Neutrophil (primary cell): ENCODE results near the gene CFAP65.

Experiments
- H3K27ac ChIP-seq: fragments of 200-600 bp; sonication (generic); 2 replicates; pipeline ENCODE4 v1.5.1; 2016; ENCODE audit warnings: mild to moderate bottlenecking, moderate library complexity
- H3K27me3 ChIP-seq: fragments of 200-600 bp; sonication (generic); 2 replicates; pipeline ENCODE4 v1.6.0; 2016; ENCODE audit warnings: mild to moderate bottlenecking
- H3K36me3 ChIP-seq: fragments of 200-600 bp; sonication (generic); 2 replicates; pipeline ENCODE4 v1.5.1; 2017
- H3K4me1 ChIP-seq, 2 experiments: fragments of 200-600 bp in 1 of 2; sonication (generic) in 1 of 2; 1 replicate in 1 of 2; 2 replicates in 1 of 2; pipeline versions ENCODE4 v1.5.1 to v1.6.1; 2013 to 2016; ENCODE audit warnings: low read depth in 1 of 2, low read length in 1 of 2, mild to moderate bottlenecking in 1 of 2, moderate library complexity in 1 of 2; ENCODE audit not compliant: control insufficient read depth in 1 of 2, insufficient read depth in 1 of 2
- H3K4me3 ChIP-seq, 2 experiments: fragments of 200-600 bp in 1 of 2; sonication (generic) in 1 of 2; 1 replicate in 1 of 2; 2 replicates in 1 of 2; pipeline ENCODE4 v1.5.1; 2013 to 2016; ENCODE audit warnings: low read depth in 1 of 2, low read length in 1 of 2, mild to moderate bottlenecking in 1 of 2, moderate library complexity in 1 of 2
- H3K9me3 ChIP-seq: fragments of 200-600 bp; sonication (generic); 2 replicates; pipeline ENCODE4 v1.5.1; 2016
- TF ChIP-seq, protein P1 (sequence below): fragments of 200-600 bp; sonication (generic); IDR thresholded peaks from 2 replicates; pipeline ENCODE4 v1.5.1; 2016; ENCODE audit warnings: antibody characterized with exemption

CFAP65 gene

DNA sequence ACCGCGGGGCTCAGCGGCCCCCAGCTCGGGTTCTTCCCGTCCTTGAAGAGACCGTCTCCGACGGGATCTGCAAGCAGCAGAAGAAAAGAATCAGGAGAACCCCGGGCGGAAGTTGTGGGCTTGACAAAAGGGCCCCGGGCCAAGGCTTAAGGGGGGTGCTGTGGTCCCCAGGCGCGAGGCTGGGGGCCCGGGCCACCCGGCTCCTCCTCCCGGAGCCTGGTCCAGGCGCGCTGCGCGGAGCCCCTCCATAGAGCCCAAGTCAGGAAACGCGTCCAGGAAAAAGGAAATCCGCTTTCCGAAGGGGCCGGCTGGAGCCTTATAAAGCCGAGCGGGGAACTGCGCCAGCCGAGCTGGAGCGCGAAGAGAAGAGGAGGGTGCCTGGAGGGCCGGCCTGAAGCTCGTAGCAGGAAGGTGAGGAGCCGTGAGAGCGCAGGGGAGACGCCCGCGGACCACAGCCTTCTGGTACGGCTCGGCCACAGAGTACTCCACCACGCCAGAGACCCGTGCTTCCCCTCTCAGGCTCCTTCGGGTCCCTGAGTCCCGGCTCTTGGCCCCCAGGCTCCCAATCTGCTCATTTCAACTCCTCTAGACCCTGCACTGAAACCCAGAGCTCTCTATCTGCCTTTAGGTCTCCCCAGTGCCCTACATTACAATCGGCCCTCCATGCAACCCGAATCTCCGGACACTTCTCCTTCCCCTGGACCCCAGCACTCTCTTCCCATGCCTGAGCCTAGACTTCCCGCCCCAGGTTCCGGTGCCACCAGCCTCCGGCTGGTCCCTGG lies 56.9 kb downstream of the CFAP65 start:
- Histone ChIP-seq H3K4me3 (no peak overlapping the region), H3K36me3 (no peaks in the 10 kb centered on the region), H3K27ac (no peak overlapping the region), H3K27me3 (peaks cover 100% of the 10 kb centered on the region), H3K4me1 (peaks cover 0 to 4% of the 10 kb centered on the region in 2 experiments), H3K9me3 (no peaks in the 10 kb centered on the region)
- TF ChIP-seq, protein P1, sequence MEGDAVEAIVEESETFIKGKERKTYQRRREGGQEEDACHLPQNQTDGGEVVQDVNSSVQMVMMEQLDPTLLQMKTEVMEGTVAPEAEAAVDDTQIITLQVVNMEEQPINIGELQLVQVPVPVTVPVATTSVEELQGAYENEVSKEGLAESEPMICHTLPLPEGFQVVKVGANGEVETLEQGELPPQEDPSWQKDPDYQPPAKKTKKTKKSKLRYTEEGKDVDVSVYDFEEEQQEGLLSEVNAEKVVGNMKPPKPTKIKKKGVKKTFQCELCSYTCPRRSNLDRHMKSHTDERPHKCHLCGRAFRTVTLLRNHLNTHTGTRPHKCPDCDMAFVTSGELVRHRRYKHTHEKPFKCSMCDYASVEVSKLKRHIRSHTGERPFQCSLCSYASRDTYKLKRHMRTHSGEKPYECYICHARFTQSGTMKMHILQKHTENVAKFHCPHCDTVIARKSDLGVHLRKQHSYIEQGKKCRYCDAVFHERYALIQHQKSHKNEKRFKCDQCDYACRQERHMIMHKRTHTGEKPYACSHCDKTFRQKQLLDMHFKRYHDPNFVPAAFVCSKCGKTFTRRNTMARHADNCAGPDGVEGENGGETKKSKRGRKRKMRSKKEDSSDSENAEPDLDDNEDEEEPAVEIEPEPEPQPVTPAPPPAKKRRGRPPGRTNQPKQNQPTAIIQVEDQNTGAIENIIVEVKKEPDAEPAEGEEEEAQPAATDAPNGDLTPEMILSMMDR = no peak

DNA sequence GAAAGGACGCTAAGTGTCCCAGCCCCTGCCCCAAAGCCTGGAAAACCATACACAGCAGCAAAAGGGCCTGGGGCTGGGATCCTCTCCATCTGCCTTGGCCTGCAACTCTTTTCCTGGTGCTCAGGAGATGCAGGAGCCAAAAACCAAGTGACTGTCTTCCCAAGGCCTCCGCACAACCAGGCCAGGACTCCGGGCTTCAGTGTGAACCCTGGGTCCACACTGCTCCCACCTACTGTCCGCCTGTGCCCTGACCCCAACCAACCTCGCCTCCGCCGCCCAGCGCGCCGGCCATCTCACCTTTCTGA lies 57.4 kb downstream of the CFAP65 start:
- Histone ChIP-seq H3K4me1 (peaks cover 0 to 4% of the 10 kb centered on the region in 2 experiments), H3K36me3 (no peaks in the 10 kb centered on the region), H3K9me3 (no peaks in the 10 kb centered on the region), H3K4me3 (no peak overlapping the region), H3K27me3 (peaks cover 100% of the 10 kb centered on the region), H3K27ac (no peak overlapping the region)
- TF ChIP-seq, protein P1 = no peak

DNA sequence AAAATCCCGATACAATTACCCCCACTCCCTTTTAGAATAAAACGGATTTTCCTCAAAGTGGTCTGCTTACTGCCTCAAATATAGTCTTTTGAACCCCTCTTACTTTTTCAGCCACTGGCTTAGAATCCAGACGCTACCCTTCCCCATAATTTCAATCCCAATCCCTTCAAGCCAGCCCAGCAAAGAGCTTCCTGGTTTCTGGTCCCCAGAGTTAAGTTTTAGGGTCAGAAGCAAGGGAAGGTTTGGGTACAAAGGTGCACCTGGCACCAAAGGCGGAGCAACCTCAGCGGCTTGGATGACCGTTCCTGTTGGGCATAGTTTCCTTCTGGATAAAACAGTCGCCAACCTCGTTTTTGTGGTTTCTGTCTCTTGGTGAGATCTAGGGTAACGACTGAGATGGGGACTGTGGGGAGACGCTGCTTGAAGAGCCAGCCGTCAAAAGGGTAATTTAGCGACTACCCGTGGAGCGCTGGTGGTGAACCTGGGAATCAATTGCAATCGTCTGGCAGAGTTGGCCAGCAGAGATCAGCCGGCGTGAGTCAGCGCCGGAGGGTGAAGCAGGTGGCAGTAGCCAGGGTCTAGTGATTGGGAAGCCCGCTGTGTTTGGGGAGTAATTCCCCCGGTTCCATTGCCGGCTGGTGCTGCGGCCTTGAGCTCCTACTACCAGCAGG lies 57.9 kb downstream of the CFAP65 start:
- Histone ChIP-seq H3K27ac (no peak overlapping the region), H3K36me3 (no peaks in the 10 kb centered on the region), H3K27me3 (peaks cover 100% of the 10 kb centered on the region), H3K4me1 (peaks cover 0 to 4% of the 10 kb centered on the region in 2 experiments), H3K9me3 (no peaks in the 10 kb centered on the region), H3K4me3 (no peak overlapping the region)
- TF ChIP-seq, protein P1 = no peak

DNA sequence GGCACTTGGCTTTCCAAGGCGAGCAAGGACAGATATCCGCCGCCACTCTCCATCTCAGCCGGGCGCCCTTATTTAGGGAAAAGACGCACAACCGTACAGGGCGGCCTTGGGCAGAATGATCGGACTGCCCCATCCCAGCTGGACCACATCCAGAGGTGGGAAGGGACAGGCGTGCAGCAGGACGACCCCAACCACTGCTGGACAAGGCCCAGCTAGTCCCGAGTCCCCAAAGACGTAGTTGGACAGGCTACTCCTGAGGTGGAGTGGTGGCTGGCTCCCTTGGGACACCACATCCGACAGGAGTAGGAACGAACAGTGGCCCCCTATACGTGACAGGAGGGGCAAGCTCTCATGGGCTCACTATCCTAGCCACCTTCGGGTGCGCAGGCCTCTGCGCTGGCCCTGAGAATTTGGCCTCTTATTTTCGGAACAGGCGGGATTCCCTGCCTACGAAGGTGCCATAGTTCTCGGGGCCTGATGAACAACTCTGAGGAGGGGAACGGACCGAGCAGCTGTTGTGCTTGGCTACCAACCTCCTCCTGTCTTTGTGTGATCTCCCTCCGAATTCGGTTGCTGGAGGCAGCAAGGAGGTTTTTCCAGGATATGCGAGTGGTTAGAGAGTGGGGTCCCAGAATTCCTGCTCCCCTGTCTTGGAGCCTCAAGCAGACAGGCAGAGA lies 58.6 kb downstream of the CFAP65 start:
- TF ChIP-seq, protein P1 = no peak
- H3K4me3 ChIP-seq = no peak overlapping the region
- H3K27me3 ChIP-seq = peaks cover 100% of the 10 kb centered on the region

DNA sequence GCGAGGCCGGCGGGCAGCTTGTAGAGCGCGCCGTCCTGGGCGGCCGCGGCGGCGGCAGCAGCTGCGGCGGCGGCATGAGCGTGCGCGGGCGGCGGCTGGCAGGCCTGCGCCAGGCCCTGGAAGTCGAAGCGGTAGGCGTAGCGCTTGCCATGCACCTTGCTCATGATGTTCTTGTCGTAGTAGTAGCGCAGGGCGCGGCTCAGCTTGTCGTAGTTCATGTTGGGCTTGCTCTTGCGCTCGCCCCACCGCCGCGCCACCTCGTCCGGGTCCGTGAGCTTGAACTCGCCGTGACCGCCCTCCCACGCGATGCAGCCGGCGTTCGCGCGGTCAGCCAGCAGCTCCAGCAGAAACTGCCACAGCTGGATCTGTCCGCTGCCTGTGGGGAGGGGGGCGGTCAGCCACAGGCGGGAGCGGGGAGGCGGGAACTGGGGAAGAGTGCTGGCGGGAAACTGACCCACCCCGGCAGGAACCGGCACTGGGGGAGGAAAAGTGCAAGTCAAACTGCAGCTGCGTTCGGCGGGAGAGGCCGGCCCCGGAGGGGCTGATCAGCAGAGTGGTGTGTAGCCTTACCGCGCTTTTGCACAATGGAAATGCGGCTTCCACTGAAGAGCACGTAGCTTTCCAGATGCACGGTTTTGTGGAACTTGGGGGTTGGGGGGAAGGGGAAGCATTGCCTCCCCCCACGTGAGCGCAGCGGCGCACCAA lies 59.3 kb downstream of the CFAP65 start:
- H3K4me3 ChIP-seq = no peak overlapping the region
- H3K4me1 ChIP-seq = peaks cover 0 to 4% of the 10 kb centered on the region in 2 experiments
- H3K36me3 ChIP-seq = no peaks in the 10 kb centered on the region
- no peak overlapping the region for H3K27ac ChIP-seq
- H3K9me3 ChIP-seq = no peaks in the 10 kb centered on the region
- TF ChIP-seq, protein P1 = no peak
- H3K27me3 ChIP-seq = peaks cover 100% of the 10 kb centered on the region

More for the DNA sequence above, 58.6 kb downstream of the CFAP65 start:
- no peaks in the 10 kb centered on the region for H3K36me3 ChIP-seq
- peaks cover 0 to 4% of the 10 kb centered on the region in 2 experiments for H3K4me1 ChIP-seq
- no peaks in the 10 kb centered on the region for H3K9me3 ChIP-seq
- H3K27ac ChIP-seq = no peak overlapping the region
